Fibroblast of the aortic adventitia (primary cell): ENCODE data around the gene FRRS1L. TPM values are rescaled to one million over a fixed set of nuclear protein-coding genes. Genes with fewer than 3 reads are reported as not detected.

Source experiments
- DNase-seq: peaks from one replicate; pipeline ENCODE4 v3.0.0-alpha.2; 2010; ENCODE audit warnings: low read depth
- H3K4me3 ChIP-seq: 2 replicates; pipeline ENCODE4 v1.5.1; 2011; ENCODE audit warnings: low read depth, mild to moderate bottlenecking, control low read depth, low read length, moderate library complexity
- CTCF ChIP-seq: IDR thresholded peaks from 2 replicates; pipeline ENCODE4 v1.5.1; 2011; ENCODE audit warnings: mild to moderate bottlenecking, low read length, control low read depth, inconsistent platforms; ENCODE audit not compliant: insufficient read depth
- total RNA-seq: library from RNA; depleted of rRNA; stranded (reverse); fragments of >200 nt; gene quantifications from 2 replicates; pipeline ENCODE4 v1.2.3, GENCODE V29; 2012; ENCODE audit warnings: low replicate concordance

Gene FRRS1L
- total RNA-seq, 1 donor, result 0.18 TPM

GRCh38 chr9:109164042-109164441 lies 3.0 kb downstream of the FRRS1L start:
- no peak for DNase-seq
- no peak for TF ChIP-seq CTCF
- H3K4me3 ChIP-seq, result no peak overlapping the region

GRCh38 chr9:109163194-109163593 lies 3.9 kb downstream of the FRRS1L start:
- TF ChIP-seq CTCF, result no peak
- H3K4me3 ChIP-seq, result no peak overlapping the region
- no peak for DNase-seq

DNA sequence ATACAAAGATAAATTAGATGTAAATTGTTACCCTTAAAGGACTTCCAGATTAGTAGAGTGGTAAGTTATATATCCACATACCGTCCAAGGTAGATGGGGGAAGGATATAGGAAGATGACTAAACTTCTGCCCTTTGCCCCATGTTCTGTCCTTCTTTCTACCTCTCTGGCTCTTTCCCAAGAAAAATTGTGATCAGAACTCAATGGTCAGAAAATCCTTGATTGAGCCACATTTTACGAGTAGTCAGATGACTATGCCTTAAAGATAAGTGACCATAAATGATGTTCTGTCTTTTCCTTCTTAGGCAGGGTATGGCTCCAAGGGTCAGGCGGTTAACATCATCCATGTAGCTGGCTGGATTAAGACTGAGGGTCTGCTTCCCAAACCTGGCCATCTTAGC lies 4.4 kb downstream of the FRRS1L start:
- TF ChIP-seq CTCF, result no peak
- DNase-seq, result no peak
- H3K4me3 ChIP-seq, result no peak overlapping the region

DNA sequence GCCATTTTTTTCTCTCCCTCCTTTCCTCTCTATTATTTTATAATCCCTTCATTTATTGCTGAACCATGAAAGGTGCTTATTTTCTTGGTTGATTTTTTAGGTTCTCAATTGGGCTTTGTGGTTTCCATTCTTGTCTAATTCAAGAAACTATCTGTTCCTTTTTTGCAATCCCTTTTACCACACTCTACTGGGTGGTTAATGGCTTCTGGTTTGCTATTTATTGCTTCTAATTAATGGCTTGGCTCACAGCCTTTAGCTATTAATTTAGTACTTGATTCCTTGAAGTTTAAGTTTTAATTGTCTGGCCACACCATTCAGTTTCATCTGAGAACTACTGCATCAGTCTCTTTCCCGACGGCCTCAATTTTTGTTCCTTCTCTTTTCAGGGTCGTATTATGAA lies 5.6 kb downstream of the FRRS1L start:
- H3K4me3 ChIP-seq, result no peak overlapping the region
- TF ChIP-seq CTCF, result no peak
- no peak for DNase-seq

DNA sequence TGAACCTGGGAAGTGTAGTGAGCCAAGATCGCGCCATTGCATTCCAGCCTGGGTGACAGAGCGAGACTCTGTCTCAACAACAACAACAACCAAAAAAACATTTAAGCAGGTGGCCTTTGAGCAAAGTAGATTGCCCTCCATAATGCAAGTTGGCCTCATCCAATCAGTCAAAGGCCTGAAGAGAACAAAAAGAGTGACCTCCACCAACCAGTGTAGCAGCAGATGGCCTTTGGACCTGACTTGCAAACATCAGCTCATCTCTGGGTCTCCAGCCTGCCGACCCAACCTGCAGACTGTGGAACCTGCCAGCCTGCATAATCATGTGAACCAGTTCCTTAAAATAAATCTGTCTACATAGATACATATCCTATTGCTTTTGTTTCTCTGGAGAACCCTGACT lies 7.5 kb downstream of the FRRS1L start:
- no peak for TF ChIP-seq CTCF
- H3K4me3 ChIP-seq, result no peak overlapping the region

GRCh38 chr9:109158651-109159050 lies 8.4 kb downstream of the FRRS1L start:
- no peak overlapping the region for H3K4me3 ChIP-seq
- DNase-seq, result peak; percentile 46
- no peak for TF ChIP-seq CTCF

More for the DNA sequence above, 7.5 kb downstream of the FRRS1L start:
- no peak for DNase-seq

DNA sequence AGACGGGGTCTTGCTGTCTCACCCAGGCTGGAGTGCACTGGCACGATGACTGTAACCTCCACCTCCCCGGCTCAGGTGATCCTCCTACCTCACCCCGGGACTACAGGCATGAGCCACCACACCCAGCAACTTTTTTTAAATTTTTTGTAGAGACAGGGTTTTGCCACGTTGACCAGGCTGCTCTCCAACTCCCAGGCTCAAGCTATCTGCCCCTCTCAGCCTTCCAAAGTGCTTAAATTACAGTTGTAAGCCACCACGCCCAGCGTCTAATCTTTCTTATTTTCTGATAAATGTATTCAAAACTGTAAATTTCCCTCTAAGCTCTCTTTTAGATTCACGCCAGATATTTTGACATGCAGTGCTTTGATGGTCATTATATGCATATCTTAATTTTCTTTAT lies 10.3 kb downstream of the FRRS1L start:
- DNase-seq, result no peak
- no peak for TF ChIP-seq CTCF
- H3K4me3 ChIP-seq, result no peak overlapping the region
